Activated CD8-positive, alpha-beta memory T cell treated with anti-CD3 and anti-CD28 coated beads, Interleukin-2, amount 50 U/mL, for 24 hours (primary cell): Measurements from ENCODE around the gene TPP1.

ENCODE experiments used
- DNase-seq: peaks from one replicate; pipeline ENCODE4 v3.0.0-alpha.2; 2020; ENCODE audit errors: extremely low read depth

Gene TPP1

GRCh38 chr11:6619004-6619745 lies at the start of gene TPP1:
TSS of gene TPP1 (minus strand) at chr11:6619422. CDS start at chr11:6619400, 22 bp downstream.
- peak; percentile 82 for DNase-seq

- no peak for DNase-seq
Observed at GRCh38 chr11:6667733-6668374, 48.6 kb upstream of the TPP1 start.

- no peak for DNase-seq
Observed at GRCh38 chr11:6666302-6667183, 47.3 kb upstream of the TPP1 start.

GRCh38 chr11:6664551-6664950 lies 45.3 kb upstream of the TPP1 start:
- no peak for DNase-seq

GRCh38 chr11:6663794-6664469 lies 44.7 kb upstream of the TPP1 start:
- no peak for DNase-seq

- no peak for DNase-seq
Observed at GRCh38 chr11:6660712-6661111, 41.5 kb upstream of the TPP1 start.

- DNase-seq, result no peak
Observed at GRCh38 chr11:6658647-6659046, 39.4 kb upstream of the TPP1 start.

GRCh38 chr11:6657346-6657745 lies 38.1 kb upstream of the TPP1 start:
- DNase-seq, result no peak

GRCh38 chr11:6656936-6657335 lies 37.7 kb upstream of the TPP1 start:
- no peak for DNase-seq

- no peak for DNase-seq
Observed at GRCh38 chr11:6656584-6656915, 37.3 kb upstream of the TPP1 start.

- DNase-seq, result no peak
Observed at GRCh38 chr11:6655790-6656583, 36.8 kb upstream of the TPP1 start, which contains the start of gene DCHS1. TSS of gene DCHS1 (minus strand) at chr11:6655809. CDS start at chr11:6641613, 14,196 bp downstream.

GRCh38 chr11:6655020-6655789 lies 36.0 kb upstream of the TPP1 start:
- DNase-seq, result no peak

- DNase-seq, result no peak
Observed at GRCh38 chr11:6654281-6655019, 35.2 kb upstream of the TPP1 start.

GRCh38 chr11:6653656-6654055 lies 34.4 kb upstream of the TPP1 start:
- DNase-seq, result no peak

GRCh38 chr11:6653097-6653496 lies 33.9 kb upstream of the TPP1 start:
- no peak for DNase-seq

- DNase-seq, result no peak
Observed at GRCh38 chr11:6652182-6652581, 33.0 kb upstream of the TPP1 start.

GRCh38 chr11:6650980-6651379 lies 31.8 kb upstream of the TPP1 start:
- no peak for DNase-seq

- DNase-seq, result no peak
Observed at GRCh38 chr11:6650104-6650503, 30.9 kb upstream of the TPP1 start.

GRCh38 chr11:6648501-6648900 lies 29.3 kb upstream of the TPP1 start:
- no peak for DNase-seq

GRCh38 chr11:6647836-6648235 lies 28.6 kb upstream of the TPP1 start:
- no peak for DNase-seq
